ENCODE measurements around the gene FBXL7.

GRCh38 chr5:15610216-15610615 is 110.2 kb downstream of the FBXL7 start:
- TF ChIP-seq CTCF (IDR thresholded peaks at IDR 0.05): no peak
- TF ChIP-seq POLR2AphosphoS5 (IDR thresholded peaks at IDR 0.05; ENCODE audit: low read depth, low read length): no peak
- TF ChIP-seq REST (IDR thresholded peaks at IDR 0.05; ENCODE audit: insufficient read depth in 1 of 2, low read depth in 2 of 2, low read length in 1 of 2): no peak

Measured in Panc1 (cell line).